Neural cell (in vitro differentiated cells): ENCODE results near the gene RPLP2. TPM values are rescaled to one million over a fixed set of nuclear protein-coding genes. Genes with fewer than 3 reads are reported as not detected.
A peak's percentile ranks its signal among the peaks of the same experiment; 100 is the strongest.

Experiments
- H2AFZ ChIP-seq: fragments of 200-600, 300-800 bp; sonication (generic), shearing (Covaris generic); 2 replicates; pipeline ENCODE4 v1.6.0; 2014; ENCODE audit warnings: low read depth, mild to moderate bottlenecking, antibody characterized with exemption, low read length, moderate library complexity
- H3F3A ChIP-seq: fragments of 200-600 bp; shearing (Covaris generic); 2 replicates; pipeline ENCODE4 v1.6.1; 2016; ENCODE audit warnings: mild to moderate bottlenecking, moderate library complexity, mixed read lengths, antibody characterized with exemption, low read length; ENCODE audit not compliant: insufficient read depth, poor library complexity, severe bottlenecking
- H3K27ac ChIP-seq: fragments of 200-600, 300-800 bp; sonication (generic), shearing (Covaris generic); 2 replicates; pipeline ENCODE4 v1.5.1; 2014; ENCODE audit warnings: mild to moderate bottlenecking, low read length, moderate library complexity
- H3K27me3 ChIP-seq: fragments of 300-800, 200-600 bp; sonication (generic), shearing (Covaris generic); 2 replicates; pipeline ENCODE4 v1.6.0; 2014; ENCODE audit warnings: mild to moderate bottlenecking, low read depth, low read length, moderate library complexity; ENCODE audit not compliant: insufficient read depth
- H3K36me3 ChIP-seq: fragments of 300-800, 200-600 bp; sonication (generic), shearing (Covaris generic); 2 replicates; pipeline ENCODE4 v1.5.1; 2014; ENCODE audit warnings: mild to moderate bottlenecking, antibody characterized with exemption, low read length, moderate library complexity; ENCODE audit not compliant: insufficient read depth
- H3K4me2 ChIP-seq: fragments of 300-800, 200-600 bp; sonication (generic), shearing (Covaris generic); 2 replicates; pipeline ENCODE4 v1.6.0; 2014; ENCODE audit warnings: mild to moderate bottlenecking, low read length
- H3K4me3 ChIP-seq: fragments of 300-800, 200-600 bp; sonication (generic), shearing (Covaris generic); 2 replicates; pipeline ENCODE4 v1.5.1; 2014; ENCODE audit warnings: mild to moderate bottlenecking, low read length, moderate library complexity
- H3K79me2 ChIP-seq: fragments of 200-600 bp; shearing (Covaris generic); replicated peaks from 2 replicates; pipeline ENCODE4 v1.6.0; 2014; ENCODE audit warnings: mild to moderate bottlenecking, low read length, moderate library complexity; ENCODE audit not compliant: insufficient read depth
- H3K9ac ChIP-seq: fragments of 300-800, 200-600 bp; sonication (generic), shearing (Covaris generic); 2 replicates; pipeline ENCODE4 v1.6.1; 2016; ENCODE audit warnings: mild to moderate bottlenecking, low read length, mixed read lengths
- H3K9me2 ChIP-seq: fragments of 200-600 bp; shearing (Covaris generic); 2 replicates; pipeline ENCODE4 v1.6.1; 2016; ENCODE audit warnings: mild to moderate bottlenecking, low read length, mixed read lengths; ENCODE audit not compliant: insufficient read depth
- H3K9me3 ChIP-seq: fragments of 200-600, 300-800 bp; sonication (generic), shearing (Covaris generic); 2 replicates; pipeline ENCODE4 v1.6.1; 2016; ENCODE audit warnings: mild to moderate bottlenecking, mixed run types, low read length, moderate library complexity, mixed read lengths
- H4K20me1 ChIP-seq: fragments of 200-600 bp; shearing (Covaris generic); 2 replicates; pipeline ENCODE4 v1.6.1; 2016; ENCODE audit warnings: mild to moderate bottlenecking, mixed run types; ENCODE audit not compliant: insufficient read depth
- EP300 ChIP-seq: fragments of 450-650 bp; conservative IDR thresholded peaks from 2 replicates; pipeline ENCODE4 v1.6.1; 2014; ENCODE audit warnings: antibody characterized with exemption, mild to moderate bottlenecking, moderate library complexity; ENCODE audit not compliant: poor library complexity, severe bottlenecking
- EZH2 ChIP-seq: fragments of 200-600, 300-800 bp; shearing (Covaris generic), sonication (generic); IDR thresholded peaks from 2 replicates; pipeline ENCODE4 v1.6.1; 2014; ENCODE audit warnings: antibody characterized with exemption, low read length, borderline replicate concordance, mild to moderate bottlenecking; ENCODE audit not compliant: insufficient read depth, poor library complexity, severe bottlenecking
- MXI1 ChIP-seq: fragments of 450-650 bp; conservative IDR thresholded peaks from 2 replicates; pipeline ENCODE4 v1.6.1; 2014; ENCODE audit warnings: antibody characterized with exemption, mild to moderate bottlenecking; ENCODE audit not compliant: poor library complexity, severe bottlenecking
- POLR2AphosphoS5 ChIP-seq: IDR thresholded peaks from 2 replicates; pipeline ENCODE4 v1.6.1; 2012
- RAD21 ChIP-seq: fragments of 450-650 bp; conservative IDR thresholded peaks from 2 replicates; pipeline ENCODE4 v1.6.1; 2014; ENCODE audit warnings: antibody characterized with exemption, mild to moderate bottlenecking, moderate library complexity
- SMC3 ChIP-seq: fragments of 450-650 bp; conservative IDR thresholded peaks from 2 replicates; pipeline ENCODE4 v1.6.1; 2014; ENCODE audit warnings: antibody characterized with exemption, mild to moderate bottlenecking, moderate library complexity; ENCODE audit not compliant: poor library complexity
- TAF1 ChIP-seq: IDR thresholded peaks from 2 replicates; pipeline ENCODE4 v1.6.1; 2012; ENCODE audit warnings: low read depth
- polyA plus RNA-seq: library from polyadenylated mRNA; depleted of rRNA; stranded (reverse); fragments of >200 nt; gene quantifications from 2 replicates; pipeline ENCODE4 v1.2.3, GENCODE V29; 2014
- TF ChIP-seq, protein P1 (sequence below): IDR thresholded peaks from 2 replicates; pipeline ENCODE4 v1.6.1; 2012; ENCODE audit warnings: borderline replicate concordance
- TF ChIP-seq, protein P2 (sequence below): fragments of 450-650 bp; IDR thresholded peaks from 2 replicates; pipeline ENCODE4 v1.5.1; 2014; ENCODE audit warnings: antibody characterized with exemption, mild to moderate bottlenecking, moderate library complexity; ENCODE audit not compliant: poor library complexity, severe bottlenecking

The RPLP2 gene
- polyA plus RNA-seq, 1 donor from 2014 or later: 147 TPM

DNA sequence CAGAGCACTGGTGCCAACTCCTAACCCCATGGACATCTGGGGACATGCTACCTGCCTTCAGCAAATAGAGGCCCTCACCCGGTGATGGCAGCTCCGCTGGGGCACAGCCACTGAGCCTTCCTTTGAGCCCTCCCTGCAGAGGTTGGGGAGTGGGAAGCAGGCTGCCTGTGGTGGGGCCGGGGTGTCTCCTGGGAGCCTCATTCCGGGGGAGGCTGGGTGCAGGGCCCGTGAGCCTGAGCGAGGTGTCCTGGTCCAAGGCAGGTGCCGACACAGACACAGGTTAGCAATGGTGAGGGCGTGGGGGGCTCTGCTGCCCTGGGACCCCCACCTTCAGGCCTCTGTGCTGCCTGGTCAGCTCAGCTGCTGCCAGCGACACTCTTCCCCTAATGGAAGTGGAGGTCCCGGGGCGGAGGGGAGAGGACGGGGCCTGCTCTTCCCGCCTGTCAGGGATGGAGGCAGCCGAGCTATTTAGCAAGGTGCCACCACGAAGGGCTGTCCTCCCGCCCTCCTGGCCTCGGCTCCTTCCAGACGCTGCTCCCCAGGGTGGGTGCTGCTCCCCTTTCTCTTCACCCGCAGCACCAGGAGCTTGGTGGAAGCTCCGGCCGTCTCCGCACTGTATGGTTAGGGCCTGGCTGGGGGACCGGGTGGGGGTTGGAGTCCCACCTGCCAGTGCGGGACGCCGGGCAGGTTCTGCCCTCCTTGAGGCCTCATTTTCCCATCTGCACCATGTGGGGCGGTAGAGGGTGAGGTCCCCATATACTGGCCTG is 44.1 kb downstream of the RPLP2 start:
- no peak overlapping the region for H3K4me2 ChIP-seq
- no peaks in the 10 kb centered on the region for H3K9me3 ChIP-seq
- no peak overlapping the region for H3K9ac ChIP-seq
- TF ChIP-seq EP300 (no peak), MXI1 (no peak)
- H2AFZ ChIP-seq: no peak overlapping the region
- H3K4me3 ChIP-seq: no peak overlapping the region
- no peaks in the 10 kb centered on the region for H3K9me2 ChIP-seq
- no peaks in the 10 kb centered on the region for H3K36me3 ChIP-seq
- H4K20me1 ChIP-seq: no peaks in the 10 kb centered on the region
- H3K27me3 ChIP-seq: peaks cover 5% of the 10 kb centered on the region
- no peak overlapping the region for H3K27ac ChIP-seq
- no peaks in the 10 kb centered on the region for H3F3A ChIP-seq
- no peaks in the 10 kb centered on the region for H3K79me2 ChIP-seq

DNA sequence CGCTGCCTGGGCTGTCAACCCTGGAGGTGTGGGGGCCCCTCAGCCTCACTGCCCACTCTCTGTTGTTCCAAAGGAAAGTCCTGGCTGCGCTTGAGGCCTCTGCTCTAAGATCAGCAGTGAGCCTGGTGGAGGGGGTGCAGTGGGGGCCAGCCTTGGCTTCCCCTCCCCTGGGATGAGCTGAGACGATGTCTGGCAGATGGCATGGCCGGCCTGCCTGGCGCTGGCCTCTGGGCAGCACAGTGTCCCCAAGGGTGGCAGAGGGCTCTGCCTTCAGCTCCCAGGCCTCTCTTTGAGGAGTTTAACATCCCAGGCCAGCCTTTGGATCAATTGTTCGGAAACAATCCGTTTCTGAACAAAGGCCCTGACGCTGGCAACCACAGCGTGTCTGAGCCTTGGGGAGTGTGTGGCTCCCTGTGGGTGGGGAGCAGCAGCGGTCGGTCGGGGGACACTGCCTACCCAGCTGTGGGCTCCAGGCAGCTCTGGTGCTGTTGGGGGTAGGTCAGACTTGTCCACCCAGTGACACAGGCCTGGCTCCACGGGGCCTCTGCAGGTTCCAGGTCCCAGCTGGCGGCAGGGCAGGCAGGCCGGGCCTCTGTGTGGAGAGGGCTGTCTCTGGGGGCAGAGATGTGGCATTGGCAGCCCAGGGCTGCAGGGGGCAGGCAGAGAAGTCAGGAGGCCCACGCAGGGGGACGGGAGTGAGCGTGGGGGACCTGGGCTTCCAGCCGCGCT is 45.0 kb downstream of the RPLP2 start:
- H3K27me3 ChIP-seq: peaks cover 5% of the 10 kb centered on the region
- H3K27ac ChIP-seq: no peak overlapping the region
- H4K20me1 ChIP-seq: no peaks in the 10 kb centered on the region
- H3K4me2 ChIP-seq: no peak overlapping the region
- no peaks in the 10 kb centered on the region for H3K79me2 ChIP-seq
- H3K4me3 ChIP-seq: no peak overlapping the region
- no peaks in the 10 kb centered on the region for H3K9me2 ChIP-seq
- TF ChIP-seq, protein P1, sequence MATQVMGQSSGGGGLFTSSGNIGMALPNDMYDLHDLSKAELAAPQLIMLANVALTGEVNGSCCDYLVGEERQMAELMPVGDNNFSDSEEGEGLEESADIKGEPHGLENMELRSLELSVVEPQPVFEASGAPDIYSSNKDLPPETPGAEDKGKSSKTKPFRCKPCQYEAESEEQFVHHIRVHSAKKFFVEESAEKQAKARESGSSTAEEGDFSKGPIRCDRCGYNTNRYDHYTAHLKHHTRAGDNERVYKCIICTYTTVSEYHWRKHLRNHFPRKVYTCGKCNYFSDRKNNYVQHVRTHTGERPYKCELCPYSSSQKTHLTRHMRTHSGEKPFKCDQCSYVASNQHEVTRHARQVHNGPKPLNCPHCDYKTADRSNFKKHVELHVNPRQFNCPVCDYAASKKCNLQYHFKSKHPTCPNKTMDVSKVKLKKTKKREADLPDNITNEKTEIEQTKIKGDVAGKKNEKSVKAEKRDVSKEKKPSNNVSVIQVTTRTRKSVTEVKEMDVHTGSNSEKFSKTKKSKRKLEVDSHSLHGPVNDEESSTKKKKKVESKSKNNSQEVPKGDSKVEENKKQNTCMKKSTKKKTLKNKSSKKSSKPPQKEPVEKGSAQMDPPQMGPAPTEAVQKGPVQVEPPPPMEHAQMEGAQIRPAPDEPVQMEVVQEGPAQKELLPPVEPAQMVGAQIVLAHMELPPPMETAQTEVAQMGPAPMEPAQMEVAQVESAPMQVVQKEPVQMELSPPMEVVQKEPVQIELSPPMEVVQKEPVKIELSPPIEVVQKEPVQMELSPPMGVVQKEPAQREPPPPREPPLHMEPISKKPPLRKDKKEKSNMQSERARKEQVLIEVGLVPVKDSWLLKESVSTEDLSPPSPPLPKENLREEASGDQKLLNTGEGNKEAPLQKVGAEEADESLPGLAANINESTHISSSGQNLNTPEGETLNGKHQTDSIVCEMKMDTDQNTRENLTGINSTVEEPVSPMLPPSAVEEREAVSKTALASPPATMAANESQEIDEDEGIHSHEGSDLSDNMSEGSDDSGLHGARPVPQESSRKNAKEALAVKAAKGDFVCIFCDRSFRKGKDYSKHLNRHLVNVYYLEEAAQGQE: no peak
- TF ChIP-seq EP300 (no peak), EZH2 (no peak), SMC3 (no peak), TAF1 (no peak), MXI1 (no peak), RAD21 (no peak), POLR2AphosphoS5 (no peak)
- TF ChIP-seq, protein P2, sequence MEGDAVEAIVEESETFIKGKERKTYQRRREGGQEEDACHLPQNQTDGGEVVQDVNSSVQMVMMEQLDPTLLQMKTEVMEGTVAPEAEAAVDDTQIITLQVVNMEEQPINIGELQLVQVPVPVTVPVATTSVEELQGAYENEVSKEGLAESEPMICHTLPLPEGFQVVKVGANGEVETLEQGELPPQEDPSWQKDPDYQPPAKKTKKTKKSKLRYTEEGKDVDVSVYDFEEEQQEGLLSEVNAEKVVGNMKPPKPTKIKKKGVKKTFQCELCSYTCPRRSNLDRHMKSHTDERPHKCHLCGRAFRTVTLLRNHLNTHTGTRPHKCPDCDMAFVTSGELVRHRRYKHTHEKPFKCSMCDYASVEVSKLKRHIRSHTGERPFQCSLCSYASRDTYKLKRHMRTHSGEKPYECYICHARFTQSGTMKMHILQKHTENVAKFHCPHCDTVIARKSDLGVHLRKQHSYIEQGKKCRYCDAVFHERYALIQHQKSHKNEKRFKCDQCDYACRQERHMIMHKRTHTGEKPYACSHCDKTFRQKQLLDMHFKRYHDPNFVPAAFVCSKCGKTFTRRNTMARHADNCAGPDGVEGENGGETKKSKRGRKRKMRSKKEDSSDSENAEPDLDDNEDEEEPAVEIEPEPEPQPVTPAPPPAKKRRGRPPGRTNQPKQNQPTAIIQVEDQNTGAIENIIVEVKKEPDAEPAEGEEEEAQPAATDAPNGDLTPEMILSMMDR: no peak
- H3K9me3 ChIP-seq: no peaks in the 10 kb centered on the region
- H3K36me3 ChIP-seq: no peaks in the 10 kb centered on the region
- H3F3A ChIP-seq: no peaks in the 10 kb centered on the region
- no peak overlapping the region for H2AFZ ChIP-seq
- peak overlapping the region; percentile 53 for H3K9ac ChIP-seq
